PC-9 (cell line): ENCODE results near the gene HOMER2. TPM values are rescaled to one million over a fixed set of nuclear protein-coding genes. Genes with fewer than 3 reads are reported as not detected.

Experiments used
- BruUV-seq: library from RNA; stranded (reverse); fragments of 400-500 nt; replicated peaks from 2 replicates; lab custom pipeline; 2021; lab: Mats Ljungman, UMichigan
- CTCF ChIA-PET: fragments of 300-600 bp; sonication (Branson Sonifier 250); formaldehyde crosslinking; loops from one replicate; lab custom pipeline; 2022; ENCODE audit warnings: antibody characterized with exemption; lab: Charles Lee
- POLR2A ChIA-PET: fragments of 300-600 bp; sonication (Branson Sonifier 250); formaldehyde crosslinking; loops from one replicate; lab custom pipeline; 2022; ENCODE audit warnings: antibody characterized with exemption; ENCODE audit not compliant: unreplicated experiment; lab: Charles Lee
- DNase-seq, 2 experiments: peaks; one replicate each; pipeline versions ENCODE4 v3.0.0 to v3.0.0-alpha.2; 2015 to 2022; ENCODE audit warnings: mixed read lengths in 1 of 2
- H2AFZ ChIP-seq: fragments of 200-600 bp; sonication (generic); 2 replicates; pipeline ENCODE4 v1.8.1; 2017; ENCODE audit warnings: antibody characterized with exemption
- H3F3A ChIP-seq: fragments of 200-600 bp; sonication (generic); 2 replicates; pipeline ENCODE4 v1.8.1; 2017; ENCODE audit warnings: antibody characterized with exemption, mild to moderate bottlenecking, low read depth; ENCODE audit not compliant: insufficient read depth
- H3K27ac ChIP-seq: fragments of 200-600 bp; sonication (generic); 2 replicates; pipeline ENCODE4 v1.6.1; 2016; ENCODE audit warnings: mixed run types
- H3K27me3 ChIP-seq: fragments of 200-600 bp; sonication (generic); 2 replicates; pipeline ENCODE4 v1.6.1; 2016; ENCODE audit warnings: low read depth, mixed run types; ENCODE audit not compliant: insufficient read depth
- H3K36me3 ChIP-seq: fragments of 200-600 bp; sonication (generic); 2 replicates; pipeline ENCODE4 v1.6.1; 2016; ENCODE audit warnings: low read depth, mixed run types
- H3K4me1 ChIP-seq: fragments of 200-600 bp; sonication (generic); replicated peaks from 2 replicates; pipeline ENCODE4 v1.6.1; 2016; ENCODE audit warnings: mixed run types; ENCODE audit not compliant: insufficient read depth
- H3K4me2 ChIP-seq: fragments of 200-600 bp; sonication (generic); 2 replicates; pipeline ENCODE4 v1.6.1; 2017; ENCODE audit warnings: mixed run types
- H3K4me3 ChIP-seq: fragments of 200-600 bp; sonication (generic); 2 replicates; pipeline ENCODE4 v1.6.1; 2016; ENCODE audit warnings: mixed run types
- H3K79me2 ChIP-seq: fragments of 200-600 bp; sonication (generic); 2 replicates; pipeline ENCODE4 v1.6.1; 2017; ENCODE audit warnings: low read depth, mixed run types
- H3K9me2 ChIP-seq: fragments of 200-600 bp; sonication (generic); 2 replicates; pipeline ENCODE4 v1.8.1; 2017; ENCODE audit warnings: mild to moderate bottlenecking; ENCODE audit not compliant: insufficient read depth
- H3K9me3 ChIP-seq: fragments of 200-600 bp; sonication (generic); 2 replicates; pipeline ENCODE4 v1.8.1; 2016; ENCODE audit warnings: low read depth; ENCODE audit not compliant: insufficient read depth
- H4K20me1 ChIP-seq: fragments of 200-600 bp; sonication (generic); 2 replicates; pipeline ENCODE4 v1.8.1; 2017; ENCODE audit not compliant: insufficient read depth
- EZH2 ChIP-seq: fragments of 200-600 bp; sonication (generic); IDR thresholded peaks from 2 replicates; pipeline ENCODE4 v1.8.0; 2017; ENCODE audit warnings: antibody characterized with exemption, low read depth
- intact Hi-C: fragments of 100-400 bp; cut with micrococcal nuclease; formaldehyde crosslinking; loops from one replicate; pipeline ENCODE4 v1.10.0; 2022; ENCODE audit not compliant: unreplicated experiment
- total RNA-seq: library from RNA; stranded (reverse); gene quantifications from 2 replicates; pipeline ENCODE4 v1.2.3, GENCODE V29; 2021
- TF ChIP-seq, protein P1 (sequence below): fragments of 200-600 bp; sonication (generic); conservative IDR thresholded peaks from 2 replicates; pipeline ENCODE4 v1.6.1; 2017; ENCODE audit warnings: mixed run types, antibody characterized with exemption, mild to moderate bottlenecking, moderate library complexity

Gene HOMER2
- total RNA-seq, 1 experiment from 2014 or later: 15.1 TPM

DNA sequence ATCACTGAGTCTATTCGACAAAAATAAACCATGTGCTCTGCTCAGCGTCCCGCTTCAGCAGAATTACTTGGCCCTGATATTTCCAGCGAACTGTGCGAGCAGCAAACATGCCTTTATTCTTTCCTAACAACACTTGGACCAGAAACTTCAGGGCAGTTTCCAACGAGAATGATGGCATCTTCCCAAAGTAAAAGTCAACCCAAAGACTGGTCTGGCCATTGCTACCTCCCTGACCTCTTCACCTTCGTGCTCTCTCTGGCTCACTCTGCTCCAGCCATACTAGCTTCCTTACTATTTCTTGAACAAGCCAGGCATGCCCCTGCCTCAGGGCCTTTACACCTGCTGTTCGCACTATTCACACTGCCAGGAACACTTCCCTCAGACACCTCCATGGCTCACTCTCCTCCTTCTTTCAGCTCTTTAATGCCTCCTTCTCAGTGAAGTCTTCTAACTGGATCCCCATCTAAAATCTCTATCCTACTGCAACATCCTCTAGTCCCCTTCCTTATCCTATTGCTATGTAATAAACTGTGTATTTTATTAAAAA is 6.3 kb downstream of the HOMER2 start:
- intact Hi-C loops: no loop called here
- no peaks in the 10 kb centered on the region for H4K20me1 ChIP-seq
- no peaks in the 10 kb centered on the region for H3K36me3 ChIP-seq
- H2AFZ ChIP-seq: no peak overlapping the region
- no peak overlapping the region for H3K4me2 ChIP-seq
- no peaks in the 10 kb centered on the region for H3K9me2 ChIP-seq
- peaks cover 23% of the 10 kb centered on the region for H3K4me1 ChIP-seq
- H3K4me3 ChIP-seq: no peak overlapping the region
- no peaks in the 10 kb centered on the region for H3K9me3 ChIP-seq
- peaks cover 17% of the 10 kb centered on the region for H3F3A ChIP-seq
- DNase-seq: no peak
- no TSS peak for BruUV-seq
- H3K27me3 ChIP-seq: peaks cover 2% of the 10 kb centered on the region; the same call in 1 of the 2 replicates
- H3K27ac ChIP-seq: no peak overlapping the region
- TF ChIP-seq EZH2: no peak
- TF ChIP-seq, protein P1, sequence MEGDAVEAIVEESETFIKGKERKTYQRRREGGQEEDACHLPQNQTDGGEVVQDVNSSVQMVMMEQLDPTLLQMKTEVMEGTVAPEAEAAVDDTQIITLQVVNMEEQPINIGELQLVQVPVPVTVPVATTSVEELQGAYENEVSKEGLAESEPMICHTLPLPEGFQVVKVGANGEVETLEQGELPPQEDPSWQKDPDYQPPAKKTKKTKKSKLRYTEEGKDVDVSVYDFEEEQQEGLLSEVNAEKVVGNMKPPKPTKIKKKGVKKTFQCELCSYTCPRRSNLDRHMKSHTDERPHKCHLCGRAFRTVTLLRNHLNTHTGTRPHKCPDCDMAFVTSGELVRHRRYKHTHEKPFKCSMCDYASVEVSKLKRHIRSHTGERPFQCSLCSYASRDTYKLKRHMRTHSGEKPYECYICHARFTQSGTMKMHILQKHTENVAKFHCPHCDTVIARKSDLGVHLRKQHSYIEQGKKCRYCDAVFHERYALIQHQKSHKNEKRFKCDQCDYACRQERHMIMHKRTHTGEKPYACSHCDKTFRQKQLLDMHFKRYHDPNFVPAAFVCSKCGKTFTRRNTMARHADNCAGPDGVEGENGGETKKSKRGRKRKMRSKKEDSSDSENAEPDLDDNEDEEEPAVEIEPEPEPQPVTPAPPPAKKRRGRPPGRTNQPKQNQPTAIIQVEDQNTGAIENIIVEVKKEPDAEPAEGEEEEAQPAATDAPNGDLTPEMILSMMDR: no peak
- ChIA-PET CTCF (no interaction called here), POLR2A (no interaction called here)
- H3K79me2 ChIP-seq: no peaks in the 10 kb centered on the region

- Histone ChIP-seq H3K4me2 (no peak overlapping the region), H2AFZ (no peak overlapping the region), H3K9me3 (no peaks in the 10 kb centered on the region), H3K4me1 (peaks cover 23% of the 10 kb centered on the region), H3K79me2 (no peaks in the 10 kb centered on the region), H3F3A (peaks cover 17% of the 10 kb centered on the region), H4K20me1 (no peaks in the 10 kb centered on the region), H3K9me2 (no peaks in the 10 kb centered on the region), H3K36me3 (no peaks in the 10 kb centered on the region), H3K27me3 (no peaks in the 10 kb centered on the region), H3K4me3 (no peak overlapping the region), H3K27ac (no peak overlapping the region)
- no peak for DNase-seq
- POLR2A ChIA-PET: no interaction called here
- CTCF ChIA-PET: interaction anchor here (0.5 kb wide), 1 partner anchor 12 kb away, joined by 4 read pairs; no protein-coding TSS in a partner anchor
- BruUV-seq: no TSS peak
- intact Hi-C loops: no loop called here
- TF ChIP-seq, protein P1: no peak
- no peak for TF ChIP-seq EZH2
Observed at GRCh38 chr15:82945326-82945725, 7.2 kb downstream of the HOMER2 start.

GRCh38 chr15:82944821-82945220 is 7.7 kb downstream of the HOMER2 start:
- no peak overlapping the region for H3K4me3 ChIP-seq
- H3K27ac ChIP-seq: no peak overlapping the region
- no peak overlapping the region for H3K4me2 ChIP-seq
- H3K4me1 ChIP-seq: peaks cover 23% of the 10 kb centered on the region
- no peaks in the 10 kb centered on the region for H4K20me1 ChIP-seq
- no peaks in the 10 kb centered on the region for H3K9me3 ChIP-seq
- intact Hi-C loops: no loop called here
- no peaks in the 10 kb centered on the region for H3K36me3 ChIP-seq
- H3K79me2 ChIP-seq: no peaks in the 10 kb centered on the region
- ChIA-PET CTCF (no interaction called here), POLR2A (no interaction called here)
- TF ChIP-seq, protein P1: no peak
- no peak for TF ChIP-seq EZH2
- H3K27me3 ChIP-seq: no peaks in the 10 kb centered on the region
- no peak overlapping the region for H2AFZ ChIP-seq
- H3F3A ChIP-seq: peaks cover 17% of the 10 kb centered on the region
- BruUV-seq: no TSS peak
- no peaks in the 10 kb centered on the region for H3K9me2 ChIP-seq
- no peak for DNase-seq
